ENCODE data around the gene PSMB2.
"Not testable (repeated sequence)": the region's sequence is repeated elsewhere in the genome, so short reads cannot be mapped to it uniquely, and the experiment has no call there.

Gene PSMB2

GRCh38 chr1:35641233-35641866 is at the start of gene PSMB2:
TSS of gene PSMB2 (minus strand) at chr1:35641526. CDS start at chr1:35641432, 94 bp downstream.
- peak; percentile 90 for DNase-seq (ENCODE audit: low read depth)

- DNase-seq (ENCODE audit: low read depth) = no peak
These were observed 49.8 kb upstream of the PSMB2 start for GRCh38 chr1:35691080-35691479.

GRCh38 chr1:35690103-35690502 is 48.8 kb upstream of the PSMB2 start:
- DNase-seq (ENCODE audit: low read depth) = not testable (repeated sequence)

GRCh38 chr1:35688161-35688560 is 46.8 kb upstream of the PSMB2 start:
- DNase-seq (ENCODE audit: low read depth) = no peak

- DNase-seq (ENCODE audit: low read depth) = no peak
These were observed 41.7 kb upstream of the PSMB2 start for GRCh38 chr1:35683012-35683411.

- DNase-seq (ENCODE audit: low read depth) = no peak
These were observed 38.9 kb upstream of the PSMB2 start for GRCh38 chr1:35680271-35680670.

- DNase-seq (ENCODE audit: low read depth) = no peak
These were observed 34.4 kb upstream of the PSMB2 start for GRCh38 chr1:35675773-35676172.

GRCh38 chr1:35674111-35674510 is 32.8 kb upstream of the PSMB2 start:
- DNase-seq (ENCODE audit: low read depth) = no peak

GRCh38 chr1:35672116-35672515 is 30.8 kb upstream of the PSMB2 start:
- no peak for DNase-seq (ENCODE audit: low read depth)

- no peak for DNase-seq (ENCODE audit: low read depth)
These were observed 27.2 kb upstream of the PSMB2 start for GRCh38 chr1:35668506-35668905.

- no peak for DNase-seq (ENCODE audit: low read depth)
These were observed 25.6 kb upstream of the PSMB2 start for GRCh38 chr1:35666916-35667315.

GRCh38 chr1:35666216-35666615 is 24.9 kb upstream of the PSMB2 start:
- no peak for DNase-seq (ENCODE audit: low read depth)

GRCh38 chr1:35663434-35663833 is 22.1 kb upstream of the PSMB2 start:
- no peak for DNase-seq (ENCODE audit: low read depth)

- no peak for DNase-seq (ENCODE audit: low read depth)
These were observed 20.1 kb upstream of the PSMB2 start for GRCh38 chr1:35661474-35661795.

- DNase-seq (ENCODE audit: low read depth) = no peak
These were observed 19.5 kb upstream of the PSMB2 start for GRCh38 chr1:35660581-35661473.

GRCh38 chr1:35659589-35659988 is 18.3 kb upstream of the PSMB2 start:
- DNase-seq (ENCODE audit: low read depth) = no peak

- no peak for DNase-seq (ENCODE audit: low read depth)
These were observed 16.5 kb upstream of the PSMB2 start for GRCh38 chr1:35657851-35658250.

GRCh38 chr1:35656863-35657232 is 15.5 kb upstream of the PSMB2 start:
- no peak for DNase-seq (ENCODE audit: low read depth)

GRCh38 chr1:35656148-35656862 is 15.0 kb upstream of the PSMB2 start:
- DNase-seq (ENCODE audit: low read depth) = no peak

- no peak for DNase-seq (ENCODE audit: low read depth)
These were observed 13.9 kb upstream of the PSMB2 start for GRCh38 chr1:35655196-35655595.

GRCh38 chr1:35650416-35650815 is 9.1 kb upstream of the PSMB2 start:
- DNase-seq (ENCODE audit: low read depth) = no peak

- DNase-seq (ENCODE audit: low read depth) = no peak
These were observed 4.7 kb upstream of the PSMB2 start for GRCh38 chr1:35646043-35646442.

- no peak for DNase-seq (ENCODE audit: low read depth)
These were observed 2.9 kb upstream of the PSMB2 start for GRCh38 chr1:35644204-35644603.
